Measurements from ENCODE around the gene SPATA12. TPM values are rescaled to one million over a fixed set of nuclear protein-coding genes. Genes with fewer than 3 reads are reported as not detected.

The SPATA12 gene
- total and polyA plus RNA-seq, 2 of the 8 experiments (the other 6 are each of a cell fraction or from before 2014, with no cell fraction given), result 0.19 to 0.97 TPM

- no peaks in the 10 kb centered on the region for H3K27me3 ChIP-seq (replicated peaks in 1 of 4; ENCODE audit: control insufficient read depth in 3 of 4, extremely low read depth in 1 of 4, insufficient read depth in 3 of 4, low read length in 3 of 4)
- no peak overlapping the region for H3K4ac ChIP-seq (replicated peaks; ENCODE audit: insufficient read length, low read depth, low read length)
- H4K5ac ChIP-seq (ENCODE audit: insufficient read length, low read depth, low read length), result no peak overlapping the region
- 75% methylated on average over 6 of the region's 6 CpGs; no CpG with 5 or more reads in 1 of the 2 experiments for WGBS, 2 experiments (ENCODE audit: extremely low coverage in 1 of 2, insufficient coverage in 1 of 2, insufficient read length in 1 of 2, insufficient replicate concordance in 2 of 2, low coverage in 1 of 2, low lambda C conversion rate in 2 of 2, missing lambda C conversion rate in 1 of 2)
- DNase-seq (ENCODE audit: low read depth in 1 of 2, low spot score in 2 of 2) (no peak), FAIRE-seq (no peak)
- peaks cover 0 to 3% (median 1%) of the 10 kb centered on the region in 4 experiments; a peak in 3 of 7 replicates for H3K4me1 ChIP-seq (replicated peaks in 1 of 4; ENCODE audit: control insufficient read depth in 3 of 4, insufficient read depth in 4 of 4, low read length in 3 of 4)
- no peaks in the 10 kb centered on the region for H3K79me2 ChIP-seq (ENCODE audit: control insufficient read depth in 1 of 2, insufficient read depth in 2 of 2, low read length in 2 of 2)
- H3K36me3 ChIP-seq (ENCODE audit: control insufficient read depth in 2 of 4, insufficient read depth in 4 of 4, low read length in 3 of 4), result peaks cover 0 to 28% (median 4%) of the 10 kb centered on the region in 4 experiments; a peak in 6 of 8 replicates
- H4K8ac ChIP-seq (ENCODE audit: extremely low read depth, insufficient read depth, low read length), result no peak overlapping the region
- no peak overlapping the region for H2BK12ac ChIP-seq (ENCODE audit: low read depth, low read length)
- H4K20me1 ChIP-seq (replicated peaks in 1 of 2; ENCODE audit: control insufficient read depth in 1 of 2, insufficient read depth in 2 of 2, low read length in 2 of 2), result no peaks in the 10 kb centered on the region
- CTCF ChIA-PET (ENCODE audit: partially characterized antibody), result interaction anchor here (0.5 to 5.0 kb wide), 13 partner anchors 7 to 811 kb away, joined by 3 to 64 read pairs (median 4); partner anchors contain the start of genes HESX1 and IL17RD
- H2BK120ac ChIP-seq (replicated peaks; ENCODE audit: low read depth, low read length), result no peak overlapping the region
- H2BK20ac ChIP-seq (ENCODE audit: low read length), result no peak overlapping the region
- no peak overlapping the region for H2BK15ac ChIP-seq (ENCODE audit: low read length)
- H2BK5ac ChIP-seq (ENCODE audit: low read depth, low read length), result no peak overlapping the region
- no peak overlapping the region for H3K4me2 ChIP-seq (ENCODE audit: insufficient read depth in 1 of 2, low read depth in 2 of 2, low read length in 2 of 2)
- H3K4me3 ChIP-seq (ENCODE audit: extremely low read depth in 1 of 4, insufficient read depth in 2 of 4, low read depth in 3 of 4, low read length in 4 of 4), result no peak overlapping the region
- peak overlapping the region in 1 of 4 experiments; percentile 10; a peak in 1 of 7 replicates for H3K9ac ChIP-seq (replicated peaks in 1 of 4; ENCODE audit: extremely low read depth in 1 of 4, low read depth in 3 of 4, low read length in 3 of 4)
- H3K9me3 ChIP-seq (ENCODE audit: insufficient read depth in 2 of 2, low read depth in 1 of 2, low read length in 1 of 2), result no peaks in the 10 kb centered on the region
- POLR2A ChIA-PET (ENCODE audit: partially characterized antibody), result interaction anchor here (1.5 kb wide), 1 partner anchor 25 kb away, joined by 3 read pairs; no protein-coding TSS in a partner anchor
- no peak overlapping the region for H3K27ac ChIP-seq (ENCODE audit: low read depth, low read length)
- H2AK5ac ChIP-seq (ENCODE audit: low read depth, low read length), result no peak overlapping the region
- H3K56ac ChIP-seq (replicated peaks; ENCODE audit: insufficient read length, low read depth, low read length), result no peak overlapping the region
- H2AFZ ChIP-seq (ENCODE audit: low read length), result no peak overlapping the region
- no peaks in the 10 kb centered on the region for H3K23me2 ChIP-seq (ENCODE audit: low read depth, low read length)
- H4K91ac ChIP-seq (replicated peaks; ENCODE audit: insufficient read length, low read length), result no peak overlapping the region
- no peak overlapping the region for H3K23ac ChIP-seq (ENCODE audit: insufficient read length)
- no peak overlapping the region for H3K14ac ChIP-seq (ENCODE audit: insufficient read length)
- H3K79me1 ChIP-seq (ENCODE audit: low read depth, low read length), result no peaks in the 10 kb centered on the region; the same call in 1 of the 2 replicates
- H3K18ac ChIP-seq (ENCODE audit: extremely low read depth, low read length), result no peak overlapping the region
- TF ChIP-seq E2F6 (IDR thresholded peaks at IDR 0.05) (no peak), BRCA1 (IDR thresholded peaks at IDR 0.05; ENCODE audit: low read depth, low read length) (no peak), POU5F1 (IDR thresholded peaks at IDR 0.05; ENCODE audit: low read depth, low read length) (no peak), SAP30 (IDR thresholded peaks at IDR 0.05; ENCODE audit: insufficient read depth, insufficient replicate concordance, low read length) (no peak), NANOG (IDR thresholded peaks at IDR 0.05; ENCODE audit: insufficient read depth, low read depth, low read length, poor library complexity, severe bottlenecking) (no peak)
These were observed 38.2 kb downstream of the SPATA12 start for GRCh38 chr3:57098418-57099310.
